H1 (cell line): ENCODE measurements around the gene RPS6KC1. TPM values are rescaled to one million over a fixed set of nuclear protein-coding genes. Genes with fewer than 3 reads are reported as not detected.
"Not testable (repeated sequence)": the region's sequence is repeated elsewhere in the genome, so short reads cannot be mapped to it uniquely, and the experiment has no call there.

ENCODE experiments used
- CTCF ChIA-PET: fragments of 300-600 bp; sonication (Branson Sonifier 250); formaldehyde crosslinking; loops from one replicate; lab custom pipeline; 2021; ENCODE audit not compliant: partially characterized antibody; lab: Charles Lee
- POLR2A ChIA-PET: fragments of 300-600 bp; sonication (Branson Sonifier 250); formaldehyde crosslinking; loops from one replicate; lab custom pipeline; 2021; ENCODE audit warnings: inconsistent platforms; ENCODE audit not compliant: partially characterized antibody; lab: Charles Lee
- DNase-seq, 2 experiments: peaks; one replicate each; pipeline versions ENCODE4 v3.0.0 to v3.0.0-alpha.2; 2010 to 2022; ENCODE audit warnings: low spot score in 2 of 2, low read depth in 1 of 2, mixed read lengths in 1 of 2
- FAIRE-seq: peaks from 2 replicates; lab custom pipeline; 2011; peaks lifted over from hg19 to GRCh38; lab: Jason Lieb, UNC
- H2AFZ ChIP-seq: 2 replicates; pipeline ENCODE4 v1.8.1; 2012; ENCODE audit warnings: low read length, inconsistent platforms
- H2AK5ac ChIP-seq: 2 replicates; pipeline ENCODE4 v1.6.1; 2013; ENCODE audit warnings: low read depth, low read length
- H2BK120ac ChIP-seq: replicated peaks from 2 replicates; pipeline ENCODE3; 2013; ENCODE audit warnings: low read depth, low read length, inconsistent platforms
- H2BK12ac ChIP-seq: 2 replicates; pipeline ENCODE4 v1.6.1; 2013; ENCODE audit warnings: low read depth, low read length
- H2BK15ac ChIP-seq: 2 replicates; pipeline ENCODE4 v1.6.1; 2013; ENCODE audit warnings: low read length
- H2BK20ac ChIP-seq: 2 replicates; pipeline ENCODE4 v1.6.1; 2013; ENCODE audit warnings: low read length
- H2BK5ac ChIP-seq: 2 replicates; pipeline ENCODE4 v1.6.1; 2013; ENCODE audit warnings: low read depth, low read length
- H3K14ac ChIP-seq: 2 replicates; pipeline ENCODE4 v1.6.1; 2013; ENCODE audit warnings: inconsistent platforms; ENCODE audit not compliant: insufficient read length
- H3K18ac ChIP-seq: 2 replicates; pipeline ENCODE4 v1.6.1; 2013; ENCODE audit warnings: low read length; ENCODE audit errors: extremely low read depth
- H3K23ac ChIP-seq: 2 replicates; pipeline ENCODE4 v1.6.1; 2013; ENCODE audit warnings: inconsistent platforms; ENCODE audit not compliant: insufficient read length
- H3K23me2 ChIP-seq: 2 replicates; pipeline ENCODE4 v1.6.1; 2013; ENCODE audit warnings: low read depth, low read length
- H3K27ac ChIP-seq: 2 replicates; pipeline ENCODE4 v1.6.1; 2011; ENCODE audit warnings: low read depth, low read length, inconsistent platforms
- H3K27me3 ChIP-seq, 4 experiments: replicated peaks in 1 of 4; 1 replicate in 1 of 4; 2 replicates in 3 of 4; pipeline versions ENCODE4 v1.6.1 to v1.8.1; 2011 to 2013; ENCODE audit warnings: low read length in 3 of 4, mild to moderate bottlenecking in 3 of 4, inconsistent platforms in 2 of 4, mixed read lengths in 2 of 4, moderate library complexity in 1 of 4; ENCODE audit not compliant: control insufficient read depth in 3 of 4, insufficient read depth in 3 of 4; ENCODE audit errors: extremely low read depth in 1 of 4
- H3K36me3 ChIP-seq, 4 experiments: 2 replicates each; pipeline versions ENCODE4 v1.6.1 to v1.8.1; 2011 to 2013; ENCODE audit warnings: mild to moderate bottlenecking in 4 of 4, low read length in 3 of 4, moderate library complexity in 2 of 4, control low read depth in 1 of 4, inconsistent platforms in 1 of 4; ENCODE audit not compliant: insufficient read depth in 4 of 4, control insufficient read depth in 2 of 4
- H3K4ac ChIP-seq: replicated peaks from 2 replicates; pipeline ENCODE3; 2013; ENCODE audit warnings: low read length, low read depth, mixed read lengths, inconsistent platforms; ENCODE audit not compliant: insufficient read length
- H3K4me1 ChIP-seq, 4 experiments: replicated peaks in 1 of 4; 1 replicate in 1 of 4; 2 replicates in 3 of 4; pipeline versions ENCODE4 v1.6.1 to v1.8.1; 2011 to 2013; ENCODE audit warnings: low read length in 3 of 4, inconsistent platforms in 2 of 4, mixed read lengths in 1 of 4; ENCODE audit not compliant: insufficient read depth in 4 of 4, control insufficient read depth in 3 of 4
- H3K4me2 ChIP-seq, 2 experiments: 2 replicates each; pipeline versions ENCODE4 v1.6.1 to v1.8.1; 2011 to 2013; ENCODE audit warnings: low read depth in 2 of 2, low read length in 2 of 2, control low read depth in 1 of 2, inconsistent platforms in 1 of 2, mild to moderate bottlenecking in 1 of 2; ENCODE audit not compliant: insufficient read depth in 1 of 2
- H3K4me3 ChIP-seq, 4 experiments: fragments of 200-600, 300-600 bp in 1 of 4; sonication (generic), shearing (Covaris generic), sonication (Bioruptor Twin) in 1 of 4; 2 replicates each; pipeline versions ENCODE4 v1.5.1 to v1.8.1; 2011 to 2016; ENCODE audit warnings: low read length in 4 of 4, low read depth in 3 of 4, control low read depth in 2 of 4, inconsistent platforms in 2 of 4, mild to moderate bottlenecking in 2 of 4, mixed read lengths in 1 of 4, moderate library complexity in 1 of 4; ENCODE audit not compliant: insufficient read depth in 2 of 4; ENCODE audit errors: extremely low read depth in 1 of 4
- H3K56ac ChIP-seq: replicated peaks from 2 replicates; pipeline ENCODE3; 2013; ENCODE audit warnings: low read depth, mild to moderate bottlenecking, mixed read lengths, low read length, inconsistent platforms; ENCODE audit not compliant: insufficient read length
- H3K79me1 ChIP-seq: 2 replicates; pipeline ENCODE4 v1.6.1; 2013; ENCODE audit warnings: low read depth, low read length, control low read depth
- H3K79me2 ChIP-seq, 2 experiments: 2 replicates each; pipeline versions ENCODE4 v1.6.1 to v1.8.1; 2012 to 2013; ENCODE audit warnings: low read length in 2 of 2, mild to moderate bottlenecking in 2 of 2, inconsistent platforms in 1 of 2; ENCODE audit not compliant: insufficient read depth in 2 of 2, control insufficient read depth in 1 of 2
- H3K9ac ChIP-seq, 4 experiments: replicated peaks in 1 of 4; 1 replicate in 1 of 4; 2 replicates in 3 of 4; pipeline versions ENCODE4 v1.6.1 to v1.8.1; 2011 to 2013; ENCODE audit warnings: low read depth in 3 of 4, low read length in 3 of 4, control low read depth in 2 of 4, mild to moderate bottlenecking in 2 of 4, moderate library complexity in 2 of 4, inconsistent platforms in 1 of 4; ENCODE audit errors: extremely low read depth in 1 of 4
- H3K9me3 ChIP-seq, 2 experiments: 2 replicates each; pipeline versions ENCODE4 v1.6.1 to v1.8.1; 2012 to 2013; ENCODE audit warnings: mild to moderate bottlenecking in 2 of 2, moderate library complexity in 2 of 2, control low read depth in 1 of 2, inconsistent platforms in 1 of 2, low read depth in 1 of 2, low read length in 1 of 2, mixed read lengths in 1 of 2; ENCODE audit not compliant: insufficient read depth in 2 of 2
- H4K20me1 ChIP-seq, 2 experiments: replicated peaks in 1 of 2; 2 replicates each; pipeline versions ENCODE3 to v1.8.1; 2011 to 2013; ENCODE audit warnings: inconsistent platforms in 2 of 2, low read length in 2 of 2, mild to moderate bottlenecking in 1 of 2; ENCODE audit not compliant: insufficient read depth in 2 of 2, control insufficient read depth in 1 of 2
- H4K5ac ChIP-seq: 2 replicates; pipeline ENCODE4 v1.6.1; 2013; ENCODE audit warnings: low read length, low read depth, mixed read lengths, inconsistent platforms; ENCODE audit not compliant: insufficient read length
- H4K8ac ChIP-seq: 2 replicates; pipeline ENCODE4 v1.8.0; 2013; ENCODE audit warnings: mild to moderate bottlenecking, moderate library complexity, low read length, inconsistent platforms; ENCODE audit not compliant: insufficient read depth; ENCODE audit errors: extremely low read depth
- H4K91ac ChIP-seq: replicated peaks from 2 replicates; pipeline ENCODE3; 2013; ENCODE audit warnings: low read length, mixed read lengths, inconsistent platforms; ENCODE audit not compliant: insufficient read length
- WGBS, 2 experiments: shearing (Covaris generic) in 1 of 2; methylation state at CpG; one replicate each; pipeline versions ENCODE4 v1.1.6 to v1.1.7; 2013 to 2015; ENCODE audit warnings: low lambda C conversion rate in 2 of 2, mixed read lengths in 2 of 2, inconsistent platforms in 1 of 2, low coverage in 1 of 2, missing lambda C conversion rate in 1 of 2; ENCODE audit not compliant: insufficient replicate concordance in 2 of 2, insufficient coverage in 1 of 2, insufficient read length in 1 of 2; ENCODE audit errors: extremely low coverage in 1 of 2, missing lambda C conversion rate in 1 of 2; 5-methylcytosine and 5-hydroxymethylcytosine counted together
- polyA plus RNA-seq, 7 experiments: library from polyadenylated mRNA; depleted of rRNA in 3 of 7; stranded (reverse) in 5 of 7; unstranded in 2 of 7; fragments of >200 nt in 5 of 7; fragments of 200-250 nt in 2 of 7; gene quantifications; 1 replicate in 5 of 7; 2 replicates in 1 of 7; 4 replicates in 1 of 7; pipeline versions ENCODE4 v1.2.1 to v1.2.3, GENCODE V29; 2011 to 2013; ENCODE audit warnings: missing spikeins in 2 of 7, mixed read lengths in 2 of 7
- total RNA-seq: library from RNA; stranded (reverse); fragmentation: NEBNext Ultra II Directional; extraction: Animal tissue kit (Norgen Biotek cat#: 25700); gene quantifications from 2 replicates; pipeline ENCODE4 v1.2.1, GENCODE V29; 2021

RPS6KC1 gene
- total and polyA plus RNA-seq, 2 of the 8 experiments (the other 6 are each of a cell fraction or from before 2014, with no cell fraction given), result 4.9 to 17.6 TPM

DNA sequence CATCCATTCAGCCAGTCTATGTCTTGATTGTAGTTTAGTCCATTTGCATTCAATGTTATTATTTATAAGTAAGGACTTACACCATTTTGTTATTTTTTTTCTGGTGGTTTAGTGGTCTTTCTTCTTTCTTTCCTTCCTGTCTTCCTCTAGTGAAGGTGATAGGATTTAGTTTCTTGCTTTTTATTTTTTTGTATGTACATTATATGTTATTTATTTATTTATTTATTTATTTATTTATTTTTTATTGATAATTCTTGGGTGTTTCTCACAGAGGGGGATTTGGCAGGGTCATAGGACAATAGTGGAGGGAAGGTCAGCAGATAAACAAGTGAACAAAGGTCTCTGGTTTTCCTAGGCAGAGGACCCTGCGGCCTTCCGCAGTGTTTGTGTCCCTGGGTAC lies 99.0 kb downstream of the RPS6KC1 start:
- H3K79me1 ChIP-seq, H3K27ac ChIP-seq, H2BK15ac ChIP-seq, H2AK5ac ChIP-seq, H3K36me3 ChIP-seq, H2BK5ac ChIP-seq, DNase-seq, H4K20me1 ChIP-seq, H3K23ac ChIP-seq, H3K18ac ChIP-seq, H2BK20ac ChIP-seq, H4K91ac ChIP-seq, H3K14ac ChIP-seq, H3K4me1 ChIP-seq, H3K4me3 ChIP-seq, CTCF ChIA-PET, H3K9ac ChIP-seq, H3K56ac ChIP-seq, H3K4me2 ChIP-seq, H4K8ac ChIP-seq, H2BK12ac ChIP-seq, H3K4ac ChIP-seq, H2BK120ac ChIP-seq, H2AFZ ChIP-seq, H3K79me2 ChIP-seq, FAIRE-seq, H4K5ac ChIP-seq, POLR2A ChIA-PET, H3K23me2 ChIP-seq, H3K27me3 ChIP-seq: not testable (repeated sequence)
- whole genome bisulfite sequencing, 2 experiments, result no CpG with 5 or more reads among the region's 2 CpGs
- H3K9me3 ChIP-seq, result peaks cover 3 to 15% of the 10 kb centered on the region in 2 experiments; a peak in 2 of 4 replicates
